GM12801 (cell line): ENCODE data around the gene SLC1A6.

ENCODE experiments used
- TF ChIP-seq, protein P1 (sequence below): IDR thresholded peaks from one replicate; pipeline ENCODE4 v1.5.1; 2011; ENCODE audit warnings: control low read depth; ENCODE audit not compliant: insufficient read length; ENCODE audit errors: extremely low read depth

The SLC1A6 gene

GRCh38 chr19:14954071-14954655 is 25.5 kb downstream of the SLC1A6 start:
- TF ChIP-seq, protein P1, sequence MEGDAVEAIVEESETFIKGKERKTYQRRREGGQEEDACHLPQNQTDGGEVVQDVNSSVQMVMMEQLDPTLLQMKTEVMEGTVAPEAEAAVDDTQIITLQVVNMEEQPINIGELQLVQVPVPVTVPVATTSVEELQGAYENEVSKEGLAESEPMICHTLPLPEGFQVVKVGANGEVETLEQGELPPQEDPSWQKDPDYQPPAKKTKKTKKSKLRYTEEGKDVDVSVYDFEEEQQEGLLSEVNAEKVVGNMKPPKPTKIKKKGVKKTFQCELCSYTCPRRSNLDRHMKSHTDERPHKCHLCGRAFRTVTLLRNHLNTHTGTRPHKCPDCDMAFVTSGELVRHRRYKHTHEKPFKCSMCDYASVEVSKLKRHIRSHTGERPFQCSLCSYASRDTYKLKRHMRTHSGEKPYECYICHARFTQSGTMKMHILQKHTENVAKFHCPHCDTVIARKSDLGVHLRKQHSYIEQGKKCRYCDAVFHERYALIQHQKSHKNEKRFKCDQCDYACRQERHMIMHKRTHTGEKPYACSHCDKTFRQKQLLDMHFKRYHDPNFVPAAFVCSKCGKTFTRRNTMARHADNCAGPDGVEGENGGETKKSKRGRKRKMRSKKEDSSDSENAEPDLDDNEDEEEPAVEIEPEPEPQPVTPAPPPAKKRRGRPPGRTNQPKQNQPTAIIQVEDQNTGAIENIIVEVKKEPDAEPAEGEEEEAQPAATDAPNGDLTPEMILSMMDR, result no peak

GRCh38 chr19:14952767-14953166 is 26.9 kb downstream of the SLC1A6 start:
- TF ChIP-seq, protein P1, result no peak

- TF ChIP-seq, protein P1, result no peak
These were observed 29.2 kb downstream of the SLC1A6 start for GRCh38 chr19:14950421-14950820.

DNA sequence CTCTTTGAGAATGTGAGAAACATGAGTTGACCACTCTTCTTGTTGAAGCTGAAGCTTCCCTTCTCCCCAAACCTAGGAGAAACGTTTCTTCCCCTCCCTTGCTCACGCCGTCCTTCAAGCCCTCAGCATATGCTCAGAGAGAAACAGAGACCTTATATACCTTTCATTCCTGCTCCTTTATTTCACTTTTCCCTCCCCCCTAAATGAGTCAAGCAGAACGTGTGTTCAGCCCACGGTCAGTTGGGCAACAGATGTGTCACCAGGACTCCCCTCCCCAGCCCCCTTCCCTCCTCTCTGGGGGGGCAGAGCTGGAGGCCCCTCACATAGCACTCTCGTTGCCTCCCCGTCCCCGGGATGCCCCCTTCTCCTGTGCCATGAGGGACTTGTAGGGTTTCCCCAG is 29.8 kb downstream of the SLC1A6 start:
- TF ChIP-seq, protein P1, result no peak

GRCh38 chr19:14944456-14944855 is 35.2 kb downstream of the SLC1A6 start:
- TF ChIP-seq, protein P1, result no peak

DNA sequence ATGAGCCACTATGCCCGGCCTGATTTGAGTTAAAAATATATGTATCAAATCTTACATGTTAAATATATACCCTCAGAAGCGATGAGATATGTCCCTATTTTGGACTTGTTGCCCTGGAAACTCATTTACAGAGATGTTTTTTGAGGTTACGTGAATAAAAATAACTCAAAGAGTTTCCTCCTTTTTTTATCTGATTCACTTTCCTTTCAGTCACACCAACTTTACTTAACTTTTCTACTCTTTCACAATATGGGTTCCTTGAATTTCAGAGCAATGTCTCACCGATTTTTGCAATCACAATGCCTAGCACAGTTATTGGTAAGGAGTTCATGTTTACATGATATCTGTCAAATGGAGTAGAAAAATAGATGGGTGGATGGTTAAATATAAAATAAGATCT is 36.1 kb downstream of the SLC1A6 start:
- TF ChIP-seq, protein P1, result no peak

GRCh38 chr19:14941189-14941588 is 38.5 kb downstream of the SLC1A6 start, which contains the start of gene OR7C2:
TSS of gene OR7C2 (plus strand) at chr19:14941489. CDS start at chr19:14941489, 0 bp downstream.
- TF ChIP-seq, protein P1, result no peak
